Measurements from ENCODE around the gene TPRG1L.
"Not testable (repeated sequence)": the region's sequence is repeated elsewhere in the genome, so short reads cannot be mapped to it uniquely, and the experiment has no call there.

The TPRG1L gene

DNA sequence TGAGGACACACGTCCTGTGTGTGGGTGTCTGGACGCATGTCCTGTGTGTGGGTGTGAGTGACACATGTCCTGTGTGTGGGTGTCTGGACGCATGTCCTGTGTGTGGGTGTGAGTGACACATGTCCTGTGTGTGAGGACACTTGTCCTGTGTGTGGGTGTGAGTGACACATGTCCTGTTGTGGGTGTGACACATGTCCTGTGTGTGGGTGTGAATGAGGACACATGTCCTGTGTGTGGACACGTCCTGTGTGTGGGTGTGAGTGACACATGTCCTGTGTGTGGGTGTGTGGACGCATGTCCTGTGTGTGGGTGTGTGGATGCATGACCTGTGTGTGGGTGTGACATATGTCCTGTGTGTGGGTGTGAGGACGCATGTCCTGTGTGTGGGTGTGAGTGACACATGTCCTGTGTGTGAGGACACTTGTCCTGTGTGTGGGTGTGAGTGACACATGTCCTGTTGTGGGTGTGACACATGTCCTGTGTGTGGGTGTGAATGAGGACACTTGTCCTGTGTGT lies 39.4 kb upstream of the TPRG1L start:
- not testable (repeated sequence) for H2BK5ac ChIP-seq (ENCODE audit: low read depth, low read length, poor library complexity, severe bottlenecking); H2AK5ac ChIP-seq (ENCODE audit: low read length, severe bottlenecking); H4K8ac ChIP-seq (ENCODE audit: low read length); H3K9me3 ChIP-seq (ENCODE audit: control insufficient read depth, low read length); H3K36me3 ChIP-seq (ENCODE audit: control insufficient read depth in 1 of 2, insufficient read depth in 2 of 2, low read depth in 1 of 2, low read length in 2 of 2); H3K4me2 ChIP-seq (ENCODE audit: low read length, poor library complexity, severe bottlenecking); H3K14ac ChIP-seq (ENCODE audit: low read length in 2 of 2); H3K4me3 ChIP-seq (ENCODE audit: insufficient read depth in 1 of 2, low read depth in 1 of 2, low read length in 2 of 2); H2BK12ac ChIP-seq (ENCODE audit: low read length in 2 of 2); H2AFZ ChIP-seq (ENCODE audit: low read depth, low read length); H3K9ac ChIP-seq (ENCODE audit: low read length); DNase-seq; H3K4ac ChIP-seq (ENCODE audit: low read depth in 1 of 2, low read length in 2 of 2); H2BK120ac ChIP-seq (ENCODE audit: low read depth, low read length); H2BK15ac ChIP-seq (ENCODE audit: low read depth, poor library complexity, severe bottlenecking); H4K91ac ChIP-seq (ENCODE audit: low read length); H3K27ac ChIP-seq (ENCODE audit: low read length, poor library complexity, severe bottlenecking); H3K23ac ChIP-seq (ENCODE audit: low read length in 2 of 2); H3K79me1 ChIP-seq (replicated peaks; ENCODE audit: low read length, poor library complexity, severe bottlenecking); H3K4me1 ChIP-seq (ENCODE audit: control insufficient read depth, insufficient read depth, low read depth, low read length); H3K18ac ChIP-seq (ENCODE audit: low read depth in 1 of 2, low read length in 2 of 2)
- peaks cover 13 to 40% of the 10 kb centered on the region in 2 experiments for H3K27me3 ChIP-seq (ENCODE audit: control insufficient read depth in 1 of 2, insufficient read depth in 1 of 2, low read length in 2 of 2)
- WGBS, result 68% methylated on average over 6 of the region's 6 CpGs

DNA sequence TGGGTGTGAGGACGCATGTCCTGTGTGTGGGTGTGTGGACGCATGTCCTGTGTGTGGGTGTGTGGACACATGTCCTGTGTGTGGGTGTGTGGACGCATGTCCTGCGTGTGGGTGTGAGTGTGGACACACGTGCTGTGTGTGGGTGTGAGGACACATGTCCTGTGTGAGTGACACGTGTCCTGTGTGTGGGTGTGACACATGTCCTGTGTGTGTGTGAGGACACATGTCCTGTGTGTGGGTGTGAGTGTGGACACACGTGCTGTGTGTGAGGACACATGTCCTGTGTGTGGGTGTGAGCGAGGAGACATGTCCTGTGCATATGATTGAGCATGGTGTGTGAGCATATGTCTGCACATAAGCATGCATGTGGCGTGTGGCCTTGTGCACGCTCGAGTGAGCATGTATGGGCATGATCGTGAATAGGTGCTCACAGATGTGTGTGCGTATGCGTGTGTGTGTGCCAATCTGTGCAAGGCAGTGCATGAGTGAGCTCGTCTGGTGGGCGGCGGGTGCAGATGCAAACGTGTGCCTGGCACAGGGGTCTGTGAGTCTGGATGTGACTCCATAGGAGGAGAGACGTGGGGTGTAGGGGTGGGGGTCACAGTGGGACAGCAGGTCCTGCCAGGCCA lies 38.8 kb upstream of the TPRG1L start:
- no peak overlapping the region for H2BK15ac ChIP-seq (ENCODE audit: low read depth, poor library complexity, severe bottlenecking)

DNA sequence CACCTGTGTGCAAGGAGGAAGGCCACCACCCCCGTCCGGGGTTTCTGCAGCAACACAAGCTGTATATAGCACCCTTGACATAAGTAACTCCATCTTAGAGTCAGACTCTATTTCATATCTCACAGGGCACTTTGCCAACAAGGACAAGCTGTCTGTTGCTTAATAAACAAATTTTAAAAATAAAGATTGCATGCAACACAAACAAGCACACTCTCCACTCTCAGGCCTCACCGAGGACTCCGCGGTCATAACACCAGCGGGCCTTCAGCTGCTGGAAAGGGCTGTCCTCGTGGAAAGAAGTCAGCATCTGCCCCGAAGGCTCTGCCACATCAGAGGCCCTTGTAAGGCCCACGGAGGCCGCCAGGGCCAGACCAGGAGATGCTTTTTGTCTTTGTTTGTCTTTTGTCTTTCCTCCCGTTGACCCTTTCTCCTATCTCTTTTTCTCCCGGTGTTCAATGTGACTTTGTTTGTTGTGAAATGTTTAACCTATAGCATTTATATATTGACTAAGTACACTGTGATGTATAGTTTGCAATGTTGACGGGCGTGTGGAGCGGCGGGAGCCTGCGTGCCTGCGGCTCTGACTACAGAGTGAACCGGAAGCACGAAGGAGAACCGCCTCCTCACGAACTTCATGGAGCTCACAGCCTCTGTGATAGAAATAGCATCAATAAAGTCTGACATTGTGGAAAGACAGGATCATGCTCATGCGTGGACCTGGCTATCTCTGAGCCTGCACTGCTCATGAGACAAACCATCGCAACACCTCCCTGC lies 37.6 kb upstream of the TPRG1L start:
- no peak overlapping the region for H2BK12ac ChIP-seq (ENCODE audit: low read length in 2 of 2)
- no peak overlapping the region for H3K18ac ChIP-seq (ENCODE audit: low read depth in 1 of 2, low read length in 2 of 2)
- no peak for DNase-seq
- H3K4me3 ChIP-seq (ENCODE audit: insufficient read depth in 1 of 2, low read depth in 1 of 2, low read length in 2 of 2), result no peak overlapping the region
- no peaks in the 10 kb centered on the region for H3K9me3 ChIP-seq (ENCODE audit: control insufficient read depth, low read length)
- H3K14ac ChIP-seq (ENCODE audit: low read length in 2 of 2), result no peak overlapping the region
- no peak overlapping the region for H2AFZ ChIP-seq (ENCODE audit: low read depth, low read length)
- peaks cover 10% of the 10 kb centered on the region for H3K4me1 ChIP-seq (ENCODE audit: control insufficient read depth, insufficient read depth, low read depth, low read length)
- H3K23ac ChIP-seq (ENCODE audit: low read length in 2 of 2), result no peak overlapping the region
- no peak overlapping the region for H3K9ac ChIP-seq (ENCODE audit: low read length)
- no peaks in the 10 kb centered on the region for H3K79me1 ChIP-seq (replicated peaks; ENCODE audit: low read length, poor library complexity, severe bottlenecking)
- peak overlapping the region; percentile 14 for H2BK5ac ChIP-seq (ENCODE audit: low read depth, low read length, poor library complexity, severe bottlenecking)
- no peak overlapping the region for H4K8ac ChIP-seq (ENCODE audit: low read length)
- H3K27me3 ChIP-seq (ENCODE audit: control insufficient read depth in 1 of 2, insufficient read depth in 1 of 2, low read length in 2 of 2), result peaks cover 20 to 36% of the 10 kb centered on the region in 2 experiments
- no peak overlapping the region for H4K91ac ChIP-seq (ENCODE audit: low read length)
- no peaks in the 10 kb centered on the region for H3K36me3 ChIP-seq (ENCODE audit: control insufficient read depth in 1 of 2, insufficient read depth in 2 of 2, low read depth in 1 of 2, low read length in 2 of 2)
- no peak overlapping the region for H3K4ac ChIP-seq (ENCODE audit: low read depth in 1 of 2, low read length in 2 of 2)
- no peak overlapping the region for H3K4me2 ChIP-seq (ENCODE audit: low read length, poor library complexity, severe bottlenecking)
- no peak overlapping the region for H3K27ac ChIP-seq (ENCODE audit: low read length, poor library complexity, severe bottlenecking)
- WGBS, result 85% methylated on average over 21 of the region's 24 CpGs
- no peak overlapping the region for H2BK15ac ChIP-seq (ENCODE audit: low read depth, poor library complexity, severe bottlenecking)
- no peak overlapping the region for H2BK120ac ChIP-seq (ENCODE audit: low read depth, low read length)
- no peak overlapping the region for H2AK5ac ChIP-seq (ENCODE audit: low read length, severe bottlenecking)

More for the DNA sequence above, 38.8 kb upstream of the TPRG1L start:
- Histone ChIP-seq H3K79me1 (replicated peaks; ENCODE audit: low read length, poor library complexity, severe bottlenecking) (no peaks in the 10 kb centered on the region), H2BK5ac (ENCODE audit: low read depth, low read length, poor library complexity, severe bottlenecking) (no peak overlapping the region), H3K36me3 (ENCODE audit: control insufficient read depth in 1 of 2, insufficient read depth in 2 of 2, low read depth in 1 of 2, low read length in 2 of 2) (no peaks in the 10 kb centered on the region), H3K27ac (ENCODE audit: low read length, poor library complexity, severe bottlenecking) (no peak overlapping the region), H2AK5ac (ENCODE audit: low read length, severe bottlenecking) (no peak overlapping the region), H3K4me1 (ENCODE audit: control insufficient read depth, insufficient read depth, low read depth, low read length) (peaks cover 10% of the 10 kb centered on the region), H3K18ac (ENCODE audit: low read depth in 1 of 2, low read length in 2 of 2) (no peak overlapping the region), H3K4ac (ENCODE audit: low read depth in 1 of 2, low read length in 2 of 2) (no peak overlapping the region), H3K9ac (ENCODE audit: low read length) (no peak overlapping the region), H3K4me3 (ENCODE audit: insufficient read depth in 1 of 2, low read depth in 1 of 2, low read length in 2 of 2) (no peak overlapping the region), H4K91ac (ENCODE audit: low read length) (peak overlapping the region; percentile 1), H3K14ac (ENCODE audit: low read length in 2 of 2) (no peak overlapping the region), H3K27me3 (ENCODE audit: control insufficient read depth in 1 of 2, insufficient read depth in 1 of 2, low read length in 2 of 2) (peaks cover 20 to 39% of the 10 kb centered on the region in 2 experiments), H3K9me3 (ENCODE audit: control insufficient read depth, low read length) (no peaks in the 10 kb centered on the region), H3K23ac (ENCODE audit: low read length in 2 of 2) (no peak overlapping the region), H2BK12ac (ENCODE audit: low read length in 2 of 2) (no peak overlapping the region), H2BK120ac (ENCODE audit: low read depth, low read length) (no peak overlapping the region), H3K4me2 (ENCODE audit: low read length, poor library complexity, severe bottlenecking) (no peak overlapping the region), H2AFZ (ENCODE audit: low read depth, low read length) (no peak overlapping the region), H4K8ac (ENCODE audit: low read length) (no peak overlapping the region)
- no peak for DNase-seq
- WGBS, result 86% methylated on average over 19 of the region's 19 CpGs

GRCh38 chr1:3588395-3588794 lies 36.4 kb upstream of the TPRG1L start:
- Histone ChIP-seq H3K9me3 (ENCODE audit: control insufficient read depth, low read length) (no peaks in the 10 kb centered on the region), H2BK15ac (ENCODE audit: low read depth, poor library complexity, severe bottlenecking) (no peak overlapping the region), H3K79me1 (replicated peaks; ENCODE audit: low read length, poor library complexity, severe bottlenecking) (no peaks in the 10 kb centered on the region), H4K91ac (ENCODE audit: low read length) (no peak overlapping the region), H2BK5ac (ENCODE audit: low read depth, low read length, poor library complexity, severe bottlenecking) (no peak overlapping the region), H3K4ac (ENCODE audit: low read depth in 1 of 2, low read length in 2 of 2) (no peak overlapping the region), H2BK120ac (ENCODE audit: low read depth, low read length) (no peak overlapping the region), H3K23ac (ENCODE audit: low read length in 2 of 2) (no peak overlapping the region), H3K9ac (ENCODE audit: low read length) (no peak overlapping the region), H3K36me3 (ENCODE audit: control insufficient read depth in 1 of 2, insufficient read depth in 2 of 2, low read depth in 1 of 2, low read length in 2 of 2) (no peaks in the 10 kb centered on the region), H3K4me1 (ENCODE audit: control insufficient read depth, insufficient read depth, low read depth, low read length) (peaks cover 10% of the 10 kb centered on the region), H2AFZ (ENCODE audit: low read depth, low read length) (no peak overlapping the region), H3K4me3 (ENCODE audit: insufficient read depth in 1 of 2, low read depth in 1 of 2, low read length in 2 of 2) (no peak overlapping the region), H3K4me2 (ENCODE audit: low read length, poor library complexity, severe bottlenecking) (no peak overlapping the region), H3K27me3 (ENCODE audit: control insufficient read depth in 1 of 2, insufficient read depth in 1 of 2, low read length in 2 of 2) (peaks cover 20 to 42% of the 10 kb centered on the region in 2 experiments), H2AK5ac (ENCODE audit: low read length, severe bottlenecking) (no peak overlapping the region), H2BK12ac (ENCODE audit: low read length in 2 of 2) (no peak overlapping the region), H3K18ac (ENCODE audit: low read depth in 1 of 2, low read length in 2 of 2) (no peak overlapping the region), H3K27ac (ENCODE audit: low read length, poor library complexity, severe bottlenecking) (no peak overlapping the region), H4K8ac (ENCODE audit: low read length) (no peak overlapping the region), H3K14ac (ENCODE audit: low read length in 2 of 2) (no peak overlapping the region)
- WGBS, result 80% methylated on average over 5 of the region's 5 CpGs
- no peak for DNase-seq

Data from mesenchymal stem cell (in vitro differentiated cells and primary cell).